T-helper 1 cell treated with Interleukin-12 subunit alpha and Interleukin-12 subunit beta and Interleukin-4 antibody, amounts not matched to agents 30 ng/mL and 1 ng/mL, for 36 hours (primary cell): ENCODE data around the gene SYNDIG1. TPM values are rescaled to one million over a fixed set of nuclear protein-coding genes. Genes with fewer than 3 reads are reported as not detected.
"Not testable (repeated sequence)": the region's sequence is repeated elsewhere in the genome, so short reads cannot be mapped to it uniquely, and the experiment has no call there.

ENCODE experiments used
- intact Hi-C: fragments of 100-400 bp; cut with micrococcal nuclease; formaldehyde crosslinking; loops from one replicate; pipeline ENCODE4 v1.15.1; 2024
- total RNA-seq: library from RNA; stranded (reverse); gene quantifications from 2 replicates; pipeline ENCODE4 v1.2.3, GENCODE V29; 2022

SYNDIG1 gene
- total RNA-seq, 1 donor from 2014 or later, result not detected

GRCh38 chr20:24492031-24492607, 22.7 kb downstream of the SYNDIG1 start:
- intact Hi-C loops, result no loop called here

GRCh38 chr20:24492698-24493097, 23.3 kb downstream of the SYNDIG1 start:
- intact Hi-C loops, result no loop called here

DNA sequence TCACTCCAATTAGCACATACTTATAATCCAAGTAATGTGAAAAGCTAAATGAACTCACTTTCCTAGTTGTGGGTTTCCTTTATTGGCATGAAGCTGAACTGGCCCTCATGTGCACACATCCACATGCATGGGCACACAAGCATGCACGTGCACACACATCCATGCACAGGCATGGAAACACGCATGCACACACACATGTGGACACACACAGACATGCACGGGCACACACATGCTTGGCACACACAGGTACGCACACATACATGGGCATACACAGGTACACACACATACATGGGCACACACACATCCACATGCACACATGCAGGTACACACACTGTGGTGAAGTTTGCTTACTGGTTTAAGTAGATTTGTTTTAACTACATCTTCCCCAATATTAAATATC, 23.8 kb downstream of the SYNDIG1 start:
- intact Hi-C loops, result no loop called here

- intact Hi-C loops, result no loop called here
Observed at GRCh38 chr20:24493661-24494459, 24.4 kb downstream of the SYNDIG1 start.

DNA sequence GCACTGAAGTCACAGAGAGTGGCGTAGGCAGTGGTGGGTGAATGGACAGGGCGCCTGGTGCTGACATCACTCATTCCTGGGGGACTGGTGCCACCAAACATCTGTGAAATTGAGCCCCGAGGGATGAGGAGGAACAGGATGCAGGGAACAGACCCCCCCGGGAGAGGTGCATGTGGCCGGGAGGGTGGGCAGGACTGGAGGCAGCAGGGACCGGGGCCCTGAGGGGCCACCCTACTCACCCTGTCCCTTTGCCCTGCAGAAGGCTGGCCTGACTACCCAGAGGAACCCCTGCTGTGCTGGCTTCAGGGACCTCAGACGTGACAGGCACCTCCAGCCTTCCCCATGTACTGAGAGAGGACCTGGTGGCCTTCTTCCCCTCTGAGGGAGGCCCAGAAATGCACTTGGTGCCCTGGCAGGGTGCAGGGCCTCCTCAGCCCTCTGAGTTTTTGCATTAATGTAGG, 25.1 kb downstream of the SYNDIG1 start:
- intact Hi-C loops, result no loop called here

GRCh38 chr20:24495266-24495665, 25.8 kb downstream of the SYNDIG1 start:
- intact Hi-C loops, result no loop called here

- intact Hi-C loops, result no loop called here
Observed at GRCh38 chr20:24497851-24498250, 28.4 kb downstream of the SYNDIG1 start.

DNA sequence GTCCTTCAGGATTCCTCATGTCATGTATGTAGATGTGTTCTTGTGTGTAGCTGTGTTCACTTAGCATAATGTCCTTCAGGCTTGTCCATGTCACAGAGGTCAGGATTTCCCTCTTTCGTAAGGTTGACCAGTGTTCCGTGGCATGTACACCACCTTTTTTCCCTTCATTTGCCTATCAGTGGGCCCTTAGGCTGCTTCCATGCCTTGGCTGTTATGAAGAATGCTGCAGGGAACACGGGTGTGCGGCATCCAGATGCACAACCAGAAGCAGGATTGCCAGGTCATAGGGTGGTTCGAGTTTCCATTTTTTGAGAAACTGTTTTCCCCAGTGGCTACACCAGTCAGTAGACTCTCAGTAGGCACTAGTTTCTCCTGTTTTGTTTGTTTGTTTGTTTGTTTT, 29.2 kb downstream of the SYNDIG1 start:
- intact Hi-C loops, result no loop called here

DNA sequence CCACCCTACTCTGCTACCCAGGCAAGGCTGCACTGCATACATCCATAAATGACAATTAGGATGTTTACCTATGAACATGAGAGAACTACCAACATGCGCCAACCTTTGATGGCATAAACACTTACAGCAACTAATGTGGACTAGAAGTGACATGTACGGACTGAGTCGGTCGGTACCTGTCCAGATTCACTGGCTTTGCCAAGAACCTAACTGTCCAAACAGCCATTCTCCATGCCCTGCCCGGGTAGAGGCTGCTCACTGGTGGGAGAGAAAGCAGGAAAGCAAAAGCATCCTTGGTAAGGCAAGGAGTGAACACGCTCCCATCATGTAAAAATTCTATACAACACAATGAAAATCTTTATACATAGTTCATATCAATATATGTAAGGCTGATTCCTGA, 30.0 kb downstream of the SYNDIG1 start:
- intact Hi-C loops, result no loop called here

DNA sequence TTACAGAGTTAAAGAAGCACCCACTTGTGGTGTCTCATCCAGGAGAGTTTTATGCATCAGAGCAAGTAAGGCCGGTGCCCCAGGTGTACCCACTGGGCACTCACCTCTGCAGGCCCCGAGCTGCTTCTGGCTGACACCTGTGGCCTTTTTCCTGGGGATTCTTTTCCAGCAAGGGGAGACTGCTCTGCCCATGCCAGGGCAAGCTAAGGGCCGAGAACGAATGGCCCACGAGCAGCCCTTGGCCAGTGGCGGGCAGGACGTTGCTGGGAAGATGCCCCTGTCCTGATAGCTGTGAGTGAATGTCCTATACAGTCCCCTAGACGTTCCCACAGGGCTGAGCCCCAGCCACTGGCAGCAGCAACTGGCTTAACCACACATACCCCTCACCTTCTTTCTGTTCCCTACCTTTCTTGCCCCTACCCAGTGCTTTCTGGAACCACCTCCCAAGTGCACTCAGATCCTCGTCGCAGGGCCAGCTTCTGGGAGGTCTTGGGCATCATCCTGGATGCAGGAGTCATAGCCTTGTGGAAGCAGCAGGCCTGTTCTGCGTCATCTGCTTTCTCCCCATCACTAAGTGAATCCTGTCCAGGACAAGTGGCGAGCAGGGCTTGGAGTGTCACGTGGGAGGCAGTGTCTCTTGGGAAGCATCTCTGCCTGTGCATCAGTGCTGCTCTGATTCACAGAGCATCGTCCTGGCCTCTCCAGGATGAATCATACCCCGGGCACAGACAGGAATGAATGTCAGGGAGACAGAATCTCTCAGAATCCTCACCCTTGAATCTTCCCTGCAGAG, 32.5 kb downstream of the SYNDIG1 start:
- intact Hi-C loops, result no loop called here

- intact Hi-C loops, result no loop called here
Observed at GRCh38 chr20:24502661-24503060, 33.2 kb downstream of the SYNDIG1 start.

GRCh38 chr20:24503352-24503931, 34.0 kb downstream of the SYNDIG1 start:
- intact Hi-C loops, result no loop called here

- intact Hi-C loops, result no loop called here
Observed at GRCh38 chr20:24504331-24505285, 35.2 kb downstream of the SYNDIG1 start.

DNA sequence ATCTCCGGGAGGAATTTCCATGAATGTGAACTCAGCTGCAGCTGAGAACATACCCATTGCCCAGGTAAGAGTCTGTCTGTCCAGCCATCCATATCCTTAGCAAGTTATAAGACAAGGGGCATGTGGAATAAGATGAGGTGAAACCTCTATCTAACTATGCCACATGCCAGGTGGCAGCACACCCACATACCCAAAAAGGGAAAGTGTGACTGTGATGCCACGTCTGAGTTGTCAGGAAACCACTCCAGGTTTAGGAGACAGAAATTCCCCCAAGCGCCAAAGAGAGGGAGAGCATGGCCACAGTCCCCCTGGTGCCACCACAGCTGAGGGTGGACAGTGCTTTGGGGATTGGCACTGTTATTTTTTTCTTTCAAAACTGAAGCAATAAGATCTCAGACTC, 36.7 kb downstream of the SYNDIG1 start:
- intact Hi-C loops, result no loop called here

DNA sequence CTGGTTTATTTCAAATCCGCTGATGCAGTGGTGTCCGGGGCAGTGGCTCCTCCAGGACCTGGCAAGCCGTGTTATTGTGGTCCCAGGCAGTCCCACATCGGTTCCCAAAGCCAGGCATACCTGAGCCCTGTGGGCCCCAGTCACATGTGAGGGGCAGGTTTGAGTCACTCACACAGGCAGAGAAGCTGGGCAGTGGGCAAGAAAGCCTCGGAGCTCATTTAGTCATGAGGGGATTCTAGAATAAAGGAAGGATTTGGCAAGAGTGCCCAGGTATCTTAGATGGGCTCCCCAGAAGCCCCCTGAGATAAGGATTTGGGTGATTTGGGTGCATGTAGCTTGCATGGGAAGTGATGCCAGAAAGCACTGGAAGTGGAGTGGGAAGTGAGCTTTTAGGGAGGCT, 37.3 kb downstream of the SYNDIG1 start:
- intact Hi-C loops, result no loop called here

- intact Hi-C loops, result no loop called here
Observed at GRCh38 chr20:24507182-24507853, 37.9 kb downstream of the SYNDIG1 start.

DNA sequence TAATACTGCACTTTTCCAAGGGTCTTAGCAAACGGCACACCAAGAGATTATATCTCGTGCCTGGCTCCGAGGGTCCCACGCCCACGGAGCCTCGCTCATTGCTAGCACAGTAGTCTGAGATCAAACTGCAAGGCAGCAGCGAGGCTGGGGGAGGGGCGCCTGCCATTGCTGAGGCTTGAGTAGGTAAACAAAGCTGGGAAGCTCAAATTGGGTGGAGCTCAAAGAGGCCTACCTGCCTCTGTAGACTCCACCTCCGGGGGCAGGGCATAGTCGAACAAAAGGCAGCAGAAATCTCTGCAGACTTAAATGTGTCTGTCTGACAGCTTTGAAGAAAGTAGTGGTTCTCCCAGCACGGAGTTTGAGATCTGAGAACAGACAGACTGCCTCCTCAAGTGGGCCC, 43.0 kb downstream of the SYNDIG1 start:
- intact Hi-C loops, result not testable (repeated sequence)

DNA sequence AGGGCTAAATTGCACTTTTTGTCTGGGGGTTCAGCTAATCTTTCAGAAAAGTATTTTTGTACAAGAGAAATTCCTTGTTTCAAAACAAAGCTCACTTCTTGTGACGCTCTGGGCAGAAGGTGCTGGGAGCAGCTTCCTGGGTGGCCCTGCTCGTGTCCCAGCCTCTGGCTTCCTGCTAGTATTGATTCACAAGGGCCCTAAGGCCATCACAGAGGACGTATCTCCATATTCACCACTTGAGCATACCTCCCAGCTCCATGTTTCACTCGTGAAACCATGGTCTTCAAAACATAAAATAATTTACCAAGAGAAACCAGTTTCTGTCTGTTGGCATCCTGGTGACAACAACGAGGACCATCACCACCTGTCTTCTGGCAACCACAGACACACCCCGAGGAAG, 49.1 kb downstream of the SYNDIG1 start:
- intact Hi-C loops, result no loop called here

DNA sequence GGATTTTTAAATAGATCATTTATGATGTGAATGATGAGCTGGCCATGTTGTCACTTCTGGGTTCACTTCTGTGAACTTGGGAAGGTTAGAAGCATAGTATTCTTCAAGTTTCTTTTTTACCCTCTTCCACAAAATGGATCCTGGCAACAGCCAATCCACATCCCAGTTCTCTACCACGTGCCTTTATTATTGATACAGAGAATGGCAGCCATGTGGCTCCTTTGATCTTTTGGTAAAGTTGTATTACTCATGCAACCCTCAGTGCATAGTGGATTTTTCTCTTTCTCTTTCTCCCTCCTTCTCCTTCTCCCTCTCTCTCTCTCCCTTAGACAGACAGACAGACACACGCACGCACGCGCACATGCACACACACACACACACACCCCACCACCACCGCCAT, 50.0 kb downstream of the SYNDIG1 start:
- intact Hi-C loops, result no loop called here

GRCh38 chr20:24521032-24521431, 51.6 kb downstream of the SYNDIG1 start:
- intact Hi-C loops, result no loop called here
